Transverse colon (tissue), 3 donors: ENCODE data around the gene IL4I1.

Source experiments
- CTCF ChIP-seq, 5 experiments: fragments of 200-600 bp in 3 of 5; fragments of 450-650 bp in 2 of 5; sonication (generic) in 3 of 5; IDR thresholded peaks; 1 replicate in 2 of 5; 2 replicates in 3 of 5; pipeline ENCODE4 v1.5.1; 2016 to 2017; ENCODE audit warnings: antibody characterized with exemption in 5 of 5, inconsistent platforms in 3 of 5, mild to moderate bottlenecking in 2 of 5, moderate library complexity in 1 of 5
- POLR2A ChIP-seq: fragments of 450-650 bp; IDR thresholded peaks from one replicate; pipeline ENCODE4 v1.6.1; 2016; ENCODE audit warnings: antibody characterized with exemption, mild to moderate bottlenecking, moderate library complexity

GRCh38 chr19:49889038-49889686 lies 7.5 kb downstream of the IL4I1 start:
- no peak for TF ChIP-seq CTCF (IDR thresholded peaks at IDR 0.05)
- no peak for TF ChIP-seq POLR2A
